Measurements from ENCODE around the gene ZNF256.

Gene ZNF256

GRCh38 chr19:57947419-57948134 is at the start of gene ZNF256:
TSS of gene ZNF256 (minus strand) at chr19:57947706. CDS start at chr19:57947474, 232 bp downstream.
- ChIA-PET POLR2A (no interaction called here), CTCF (interaction anchor here (0.6 kb wide), 1 partner anchor 73 kb away, joined by 3 read pairs; no protein-coding TSS in a partner anchor)
- peaks cover 13 to 33% of the 10 kb centered on the region in 2 experiments for H3K36me3 ChIP-seq (ENCODE audit: control insufficient read depth in 2 of 2, insufficient read depth in 1 of 2, low read length in 2 of 2)
- peaks cover 18% of the 10 kb centered on the region for H3K9me3 ChIP-seq (ENCODE audit: control insufficient read depth, insufficient read depth, low read depth, low read length)
- peaks cover 5% of the 10 kb centered on the region; the same call in 1 of the 2 replicates for H3K4me1 ChIP-seq (ENCODE audit: control insufficient read depth, insufficient read depth, low read length)
- H3K27ac ChIP-seq (ENCODE audit: extremely low read depth, low read depth, low read length), result peak within 1 kb of the TSS; percentile 78
- H3K4me3 ChIP-seq (ENCODE audit: low read depth, low read length), result peak within 1 kb of the TSS; percentile 98
- TF ChIP-seq PBX3 (CRISPR knock-in tag; IDR thresholded peaks at IDR 0.05) (peak; percentile 87), ZNF658 (tag by site-specific recombination; IDR thresholded peaks at IDR 0.05) (no peak), ZIC2 (tag by site-specific recombination; IDR thresholded peaks at IDR 0.05) (peak; percentile 70), WT1 (tag by site-specific recombination; IDR thresholded peaks at IDR 0.05) (no peak), ZNF132 (tag by site-specific recombination; IDR thresholded peaks at IDR 0.05; ENCODE audit: borderline replicate concordance) (no peak), GLIS2 (tag by site-specific recombination; IDR thresholded peaks at IDR 0.05) (peak; percentile 67; the same call in 1 of the 2 replicates), ZNF473 (tag by site-specific recombination; IDR thresholded peaks at IDR 0.05) (no peak), ZNF548 (tag by site-specific recombination; IDR thresholded peaks at IDR 0.05) (no peak), ZNF18 (tag by site-specific recombination; IDR thresholded peaks at IDR 0.05) (no peak), ZNF391 (tag by site-specific recombination; IDR thresholded peaks at IDR 0.05; ENCODE audit: borderline replicate concordance, low read depth) (no peak), ZFHX2 (tag by site-specific recombination; conservative IDR thresholded peaks at IDR 0.05) (0 out of 2 replicates have a peak, but pooled peaks have one; percentile 21), TRIM28 (IDR thresholded peaks at IDR 0.05; ENCODE audit: borderline replicate concordance, low read length) (no peak), SETDB1 (IDR thresholded peaks at IDR 0.05; ENCODE audit: insufficient read length, low read length) (peak; percentile 73), PRDM10 (tag by site-specific recombination; IDR thresholded peaks at IDR 0.05) (peak; percentile 77), SP7 (tag by site-specific recombination; IDR thresholded peaks at IDR 0.05) (peak; percentile 49; the same call in 1 of the 2 replicates), MZF1 (tag by site-specific recombination; IDR thresholded peaks at IDR 0.05; ENCODE audit: borderline replicate concordance) (no peak), KLF8 (tag by site-specific recombination; IDR thresholded peaks at IDR 0.05) (peak; percentile 86), ZNF266 (tag by site-specific recombination; IDR thresholded peaks at IDR 0.05; ENCODE audit: low read depth) (no peak), ZNF791 (tag by site-specific recombination; IDR thresholded peaks at IDR 0.05) (no peak), KLF7 (tag by site-specific recombination; IDR thresholded peaks at IDR 0.05; ENCODE audit: borderline replicate concordance) (no peak; the same call in 1 of the 2 replicates), PATZ1 (tag by site-specific recombination; IDR thresholded peaks at IDR 0.05) (0 out of 2 replicates have a peak, but pooled peaks have one; percentile 28)
- TF ChIP-seq, protein P1, sequence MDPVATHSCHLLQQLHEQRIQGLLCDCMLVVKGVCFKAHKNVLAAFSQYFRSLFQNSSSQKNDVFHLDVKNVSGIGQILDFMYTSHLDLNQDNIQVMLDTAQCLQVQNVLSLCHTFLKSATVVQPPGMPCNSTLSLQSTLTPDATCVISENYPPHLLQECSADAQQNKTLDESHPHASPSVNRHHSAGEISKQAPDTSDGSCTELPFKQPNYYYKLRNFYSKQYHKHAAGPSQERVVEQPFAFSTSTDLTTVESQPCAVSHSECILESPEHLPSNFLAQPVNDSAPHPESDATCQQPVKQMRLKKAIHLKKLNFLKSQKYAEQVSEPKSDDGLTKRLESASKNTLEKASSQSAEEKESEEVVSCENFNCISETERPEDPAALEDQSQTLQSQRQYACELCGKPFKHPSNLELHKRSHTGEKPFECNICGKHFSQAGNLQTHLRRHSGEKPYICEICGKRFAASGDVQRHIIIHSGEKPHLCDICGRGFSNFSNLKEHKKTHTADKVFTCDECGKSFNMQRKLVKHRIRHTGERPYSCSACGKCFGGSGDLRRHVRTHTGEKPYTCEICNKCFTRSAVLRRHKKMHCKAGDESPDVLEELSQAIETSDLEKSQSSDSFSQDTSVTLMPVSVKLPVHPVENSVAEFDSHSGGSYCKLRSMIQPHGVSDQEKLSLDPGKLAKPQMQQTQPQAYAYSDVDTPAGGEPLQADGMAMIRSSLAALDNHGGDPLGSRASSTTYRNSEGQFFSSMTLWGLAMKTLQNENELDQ (tag by site-specific recombination; IDR thresholded peaks at IDR 0.05; ENCODE audit: low read depth), result no peak
- TF ChIP-seq, protein P2, sequence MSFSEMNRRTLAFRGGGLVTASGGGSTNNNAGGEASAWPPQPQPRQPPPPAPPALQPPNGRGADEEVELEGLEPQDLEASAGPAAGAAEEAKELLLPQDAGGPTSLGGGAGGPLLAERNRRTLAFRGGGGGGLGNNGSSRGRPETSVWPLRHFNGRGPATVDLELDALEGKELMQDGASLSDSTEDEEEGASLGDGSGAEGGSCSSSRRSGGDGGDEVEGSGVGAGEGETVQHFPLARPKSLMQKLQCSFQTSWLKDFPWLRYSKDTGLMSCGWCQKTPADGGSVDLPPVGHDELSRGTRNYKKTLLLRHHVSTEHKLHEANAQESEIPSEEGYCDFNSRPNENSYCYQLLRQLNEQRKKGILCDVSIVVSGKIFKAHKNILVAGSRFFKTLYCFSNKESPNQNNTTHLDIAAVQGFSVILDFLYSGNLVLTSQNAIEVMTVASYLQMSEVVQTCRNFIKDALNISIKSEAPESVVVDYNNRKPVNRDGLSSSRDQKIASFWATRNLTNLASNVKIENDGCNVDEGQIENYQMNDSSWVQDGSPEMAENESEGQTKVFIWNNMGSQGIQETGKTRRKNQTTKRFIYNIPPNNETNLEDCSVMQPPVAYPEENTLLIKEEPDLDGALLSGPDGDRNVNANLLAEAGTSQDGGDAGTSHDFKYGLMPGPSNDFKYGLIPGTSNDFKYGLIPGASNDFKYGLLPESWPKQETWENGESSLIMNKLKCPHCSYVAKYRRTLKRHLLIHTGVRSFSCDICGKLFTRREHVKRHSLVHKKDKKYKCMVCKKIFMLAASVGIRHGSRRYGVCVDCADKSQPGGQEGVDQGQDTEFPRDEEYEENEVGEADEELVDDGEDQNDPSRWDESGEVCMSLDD (tag by site-specific recombination; IDR thresholded peaks at IDR 0.05), result peak; percentile 16; the same call in 1 of the 2 replicates

Measured in HEK293 (cell line).